GM21528 (cell line): ENCODE results near the gene HCFC1.
"Not testable (repeated sequence)": the region's sequence is repeated elsewhere in the genome, so short reads cannot be mapped to it uniquely, and the experiment has no call there.

Source experiments
- ATAC-seq: cut with Tn5 transposase; IDR thresholded peaks from one replicate; pipeline ENCODE4 v1.9.1; 2021; ENCODE audit warnings: mild to moderate bottlenecking, moderate library complexity; ENCODE audit not compliant: unreplicated experiment, low FRiP score

HCFC1 gene

DNA sequence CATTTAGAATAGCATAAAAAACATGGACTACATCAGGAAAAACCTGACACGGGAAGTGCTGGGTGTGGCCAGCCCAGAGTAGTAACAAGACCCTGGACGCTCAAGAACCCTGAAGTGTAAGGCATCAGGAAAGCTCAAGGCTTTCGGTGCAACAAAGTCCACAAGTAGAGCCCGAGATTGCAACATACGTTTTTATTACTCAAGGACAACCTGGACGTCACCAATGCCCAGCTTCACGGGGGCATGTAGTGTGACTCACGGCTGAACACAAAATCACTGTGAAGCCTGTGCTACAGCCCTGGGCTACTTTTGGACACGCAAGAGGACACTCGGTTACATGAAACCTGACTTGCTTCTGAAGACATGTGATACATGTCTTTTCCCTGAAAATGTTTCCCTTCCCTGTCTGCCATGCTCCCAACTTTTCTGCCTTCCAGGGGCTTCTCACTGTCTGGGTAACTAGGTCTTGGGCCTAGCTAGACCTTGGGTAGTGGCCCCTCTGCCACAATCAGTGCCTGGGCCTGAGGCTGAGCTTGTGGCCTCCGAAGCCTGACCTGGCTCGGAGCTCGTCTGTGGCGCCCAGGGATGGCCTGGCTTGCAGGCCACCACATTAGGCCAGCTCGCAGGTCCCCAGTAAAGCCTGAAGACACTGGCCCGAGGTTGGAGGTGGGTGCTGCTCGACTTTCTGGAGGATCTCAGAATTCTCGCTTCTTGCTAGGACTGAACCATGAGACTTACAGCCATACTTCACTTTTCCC is 38.9 kb upstream of the HCFC1 start:
- no peak for ATAC-seq

DNA sequence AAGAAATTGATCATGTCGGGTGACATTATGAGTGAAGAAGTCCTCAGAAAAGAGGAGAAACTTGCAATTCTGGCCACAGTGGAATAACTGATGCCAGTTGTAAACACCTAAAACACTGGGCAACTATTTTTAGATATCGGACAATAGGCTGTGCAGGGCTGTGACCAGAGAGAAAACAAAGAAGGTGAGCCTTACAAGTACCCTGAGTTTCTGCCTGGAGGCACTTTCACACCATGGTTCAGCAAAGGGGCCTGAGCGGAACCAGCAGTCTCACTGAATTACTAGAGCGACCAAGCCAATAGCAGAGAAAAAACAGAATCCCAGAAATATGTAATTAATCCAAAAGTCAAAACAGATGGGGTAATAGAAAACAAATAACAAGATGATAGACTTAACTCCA is 36.9 kb upstream of the HCFC1 start:
- ATAC-seq: no peak

DNA sequence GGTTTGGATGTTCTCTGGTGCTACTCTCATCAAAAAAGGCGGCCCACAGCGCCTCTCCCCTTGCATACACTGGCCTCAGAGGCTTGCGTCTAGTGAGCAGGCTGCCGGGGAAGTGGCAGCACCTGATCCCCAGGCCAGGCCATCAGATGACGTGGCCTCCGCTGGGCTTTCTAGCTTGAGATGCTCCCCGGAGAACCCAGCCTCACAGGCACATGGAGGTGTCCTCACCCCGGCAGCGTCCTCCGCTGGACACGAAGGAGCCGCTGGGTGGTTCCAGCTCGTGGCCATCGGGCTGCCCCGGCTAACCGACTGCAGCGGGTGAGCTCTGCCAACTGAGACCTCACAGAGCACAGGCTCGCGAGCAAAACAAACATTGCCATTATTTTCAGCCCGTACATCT is 35.3 kb upstream of the HCFC1 start:
- no peak for ATAC-seq

DNA sequence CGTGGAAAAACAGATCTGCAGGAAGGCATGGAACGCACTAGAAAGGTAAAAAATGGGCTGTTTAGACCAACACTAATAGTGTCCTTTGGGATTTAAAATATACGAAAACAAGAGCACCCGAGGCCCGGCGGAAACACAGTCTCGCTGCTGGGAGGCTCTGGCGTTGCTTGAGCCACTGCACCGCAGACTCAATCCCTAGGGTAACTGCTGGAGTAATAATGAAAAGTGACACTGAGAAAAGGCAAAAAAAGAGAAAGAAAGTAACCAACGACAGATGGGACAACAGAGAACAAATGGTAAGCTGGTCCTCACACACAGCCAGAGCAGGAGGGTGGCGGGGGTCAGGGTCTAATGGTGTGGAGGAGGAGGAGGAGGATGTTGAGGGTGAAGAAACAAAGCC is 32.7 kb upstream of the HCFC1 start:
- no peak for ATAC-seq

DNA sequence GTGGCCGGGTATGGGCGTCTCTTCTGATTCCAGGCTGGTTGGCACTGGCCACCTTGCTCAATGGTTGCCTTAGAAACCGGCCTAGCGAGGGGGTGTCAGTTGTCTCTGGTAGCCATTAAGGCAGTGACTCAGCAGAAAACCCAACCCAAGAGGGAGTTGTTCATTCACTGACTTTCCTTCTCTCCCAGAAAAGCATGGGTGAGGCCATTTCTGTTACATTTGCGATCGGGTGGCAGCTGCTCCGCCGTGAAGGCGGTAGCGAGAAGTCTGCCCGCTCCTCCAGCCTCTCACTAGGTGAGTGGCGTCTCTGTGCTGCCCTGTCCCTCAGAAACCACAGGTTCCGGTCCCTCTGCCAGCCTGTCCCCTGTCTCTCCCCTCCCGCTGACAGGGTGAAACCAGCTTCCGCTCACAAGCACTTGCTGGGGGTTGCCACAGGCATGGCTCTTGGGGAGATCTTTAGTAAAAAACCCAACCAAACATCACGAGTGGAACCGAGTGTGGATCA is 30.6 kb upstream of the HCFC1 start:
- ATAC-seq: no peak

DNA sequence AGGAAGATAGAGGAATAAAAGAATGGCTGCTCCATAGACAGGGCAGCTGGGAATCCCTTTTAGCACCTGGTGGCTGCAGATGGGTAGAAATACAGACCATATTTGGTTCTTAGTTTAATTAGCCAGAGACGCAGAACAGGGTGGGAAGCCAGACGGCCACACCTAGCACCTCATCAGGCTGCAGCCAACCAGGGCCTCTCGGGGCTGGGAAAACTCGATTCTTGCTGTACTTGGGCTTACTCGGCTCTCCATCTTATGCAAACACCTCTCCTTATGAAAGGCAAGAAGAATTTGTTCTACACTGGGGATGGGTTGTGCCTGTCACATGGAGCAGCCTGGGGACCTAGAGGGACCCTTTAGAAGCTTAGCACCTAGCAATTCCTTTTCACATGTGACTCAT is 28.4 kb upstream of the HCFC1 start:
- ATAC-seq: no peak

DNA sequence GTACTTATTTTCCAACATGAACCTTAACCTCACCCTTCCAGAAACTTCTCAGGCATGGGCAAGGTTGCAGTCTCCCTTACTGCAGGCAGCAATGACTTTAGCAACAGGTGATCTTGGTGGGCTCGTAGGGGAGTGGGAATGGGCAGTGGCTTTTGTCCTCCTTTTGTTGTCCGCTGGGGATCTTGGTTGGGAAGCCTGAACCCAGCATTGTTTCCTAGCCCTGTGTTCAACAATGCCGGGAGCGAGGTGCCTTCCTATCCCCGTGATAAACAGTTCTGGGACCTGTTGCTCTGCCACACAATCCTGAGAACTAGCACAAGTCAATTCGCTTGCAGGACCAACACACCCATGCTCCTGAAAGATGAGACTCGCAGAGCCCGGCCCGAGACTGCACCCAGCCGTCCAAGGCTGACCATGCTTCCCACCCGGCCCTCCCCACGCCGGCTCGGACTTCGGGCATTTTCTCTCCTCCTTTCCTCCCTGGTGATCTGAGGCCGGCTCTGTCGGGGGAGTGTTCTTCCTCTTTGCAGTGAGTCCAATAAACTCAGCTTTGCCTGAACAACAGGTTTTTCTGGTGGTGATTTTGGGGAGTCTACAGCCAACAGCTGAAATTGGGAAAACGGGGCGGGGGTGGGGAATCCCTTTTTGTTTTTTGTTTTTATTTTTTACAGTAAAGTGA is 27.9 kb upstream of the HCFC1 start:
- ATAC-seq: no peak

DNA sequence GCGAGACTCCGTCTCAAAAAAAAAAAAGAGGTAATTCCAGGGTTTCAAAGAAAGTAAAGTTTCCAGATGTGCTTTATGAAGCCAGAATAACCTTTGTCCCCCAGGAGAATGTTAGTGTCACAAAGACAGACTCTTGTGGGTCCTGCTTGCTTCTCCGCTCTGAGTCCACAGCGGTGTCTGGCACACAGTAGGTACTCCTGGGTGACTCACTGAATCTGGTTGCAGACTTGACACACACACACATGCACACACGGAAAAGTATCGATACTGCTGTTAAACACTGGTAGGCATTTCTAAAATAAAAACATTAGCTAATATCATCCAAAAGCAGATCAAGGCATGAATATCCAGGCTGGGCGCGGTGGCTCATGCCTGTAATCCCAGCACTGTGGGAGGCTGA is 23.9 kb upstream of the HCFC1 start:
- ATAC-seq: no peak

DNA sequence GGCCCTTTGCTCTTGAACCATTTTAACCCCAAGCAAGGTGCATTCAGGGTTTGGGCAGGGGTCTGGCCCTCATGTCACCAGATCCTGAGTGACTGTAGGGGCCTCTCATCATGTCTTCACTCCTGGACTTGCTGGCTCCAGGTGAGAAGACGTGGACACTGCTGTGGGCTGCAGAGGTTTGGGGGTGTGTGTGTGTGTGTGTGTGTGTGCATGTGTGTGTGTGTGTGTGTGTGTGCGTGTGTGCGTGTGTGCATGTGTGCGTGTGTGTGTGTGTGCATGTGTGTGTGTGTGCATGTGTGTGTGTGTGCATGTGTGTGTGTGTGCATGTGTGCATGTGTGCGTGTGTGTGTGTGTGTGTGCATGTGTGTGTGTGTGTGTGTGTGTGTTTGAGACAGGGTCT is 22.8 kb upstream of the HCFC1 start:
- ATAC-seq: not testable (repeated sequence)

DNA sequence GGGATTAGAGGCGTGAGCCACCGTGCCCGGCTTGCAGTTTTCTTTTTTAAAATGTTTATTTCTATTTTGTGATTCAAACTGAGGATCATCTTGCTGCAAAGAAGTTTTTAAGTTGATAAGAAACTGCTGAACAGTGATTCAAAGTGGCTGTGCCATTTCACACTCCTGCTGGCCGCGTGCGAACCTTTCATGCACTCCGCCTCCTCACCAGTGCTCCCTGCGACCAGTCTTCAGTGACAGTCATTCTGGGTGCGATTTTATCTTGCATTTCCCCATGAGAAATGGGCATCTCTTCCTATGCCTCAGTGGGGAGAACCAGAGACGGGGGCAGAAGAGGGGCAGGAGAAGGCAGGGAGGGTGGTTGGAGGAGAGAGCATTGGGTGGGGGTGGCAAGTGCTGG is 22.4 kb upstream of the HCFC1 start:
- ATAC-seq: no peak

DNA sequence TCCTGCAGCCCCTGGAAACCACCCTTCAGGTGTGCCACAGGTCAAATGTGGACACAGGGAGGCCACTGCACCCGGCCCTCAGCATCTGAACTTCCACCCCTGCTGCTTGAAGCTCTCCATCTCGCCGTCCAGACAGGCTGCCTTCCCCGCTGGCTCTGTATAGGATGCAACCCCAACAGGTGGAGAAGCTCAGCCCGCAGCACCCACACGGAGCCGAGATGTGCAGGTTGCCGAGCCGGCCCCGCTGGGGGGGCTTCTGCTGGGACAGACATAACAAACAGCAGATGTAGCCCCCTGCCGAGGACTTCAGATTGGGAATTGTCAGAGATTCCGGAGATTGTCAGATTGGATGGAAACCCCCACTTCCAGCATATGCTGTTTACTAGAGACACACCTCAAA is 21.5 kb upstream of the HCFC1 start:
- ATAC-seq: no peak

DNA sequence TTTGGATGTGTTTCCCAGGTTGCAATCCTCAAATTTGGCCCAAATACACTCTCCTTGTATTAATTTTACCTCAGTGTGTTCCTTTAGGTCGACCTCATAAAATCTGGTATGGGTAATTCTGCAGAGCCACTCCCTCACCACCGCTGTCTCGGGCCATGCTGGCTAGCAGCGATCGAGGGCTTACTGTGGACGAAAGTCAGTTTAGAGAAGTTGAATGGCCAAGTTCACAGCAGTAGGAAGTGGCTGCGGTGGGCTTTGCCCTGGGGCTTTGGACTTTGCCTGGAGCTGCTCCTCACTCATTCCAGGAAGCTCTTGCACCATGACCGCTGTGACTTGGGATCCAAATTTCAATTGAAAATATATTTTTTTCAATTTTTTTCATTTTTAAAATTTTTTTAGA is 20.6 kb upstream of the HCFC1 start:
- ATAC-seq: no peak

DNA sequence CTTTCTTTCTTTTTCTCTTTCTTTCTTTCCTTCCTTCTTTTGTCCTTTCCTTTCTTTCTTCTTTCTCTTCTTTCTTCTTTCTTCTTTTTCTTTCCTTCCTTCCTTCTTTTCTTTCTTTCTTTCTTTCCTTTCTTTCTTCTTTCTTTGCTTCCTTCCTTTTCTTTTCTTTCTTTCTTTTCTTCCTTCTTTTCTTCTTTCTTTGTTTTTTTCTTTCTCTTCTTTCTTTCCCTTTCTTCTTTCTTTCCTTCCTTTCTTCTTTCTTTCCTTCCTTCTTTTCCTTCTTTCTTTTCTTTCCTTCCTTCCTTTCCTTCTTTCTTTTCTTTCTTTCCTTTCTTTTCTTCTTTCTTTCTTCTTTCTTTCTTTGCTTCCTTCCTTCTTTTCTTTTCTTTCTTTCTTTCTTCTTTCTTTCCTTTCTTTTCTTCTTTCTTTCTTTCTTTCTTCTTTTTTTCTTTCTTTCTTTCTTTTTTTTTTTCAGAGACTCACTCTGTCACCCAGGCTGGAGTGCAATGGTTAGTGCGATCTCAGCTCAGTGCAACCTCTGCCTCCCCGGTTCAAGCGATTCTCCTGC is 19.5 kb upstream of the HCFC1 start:
- ATAC-seq: no peak

DNA sequence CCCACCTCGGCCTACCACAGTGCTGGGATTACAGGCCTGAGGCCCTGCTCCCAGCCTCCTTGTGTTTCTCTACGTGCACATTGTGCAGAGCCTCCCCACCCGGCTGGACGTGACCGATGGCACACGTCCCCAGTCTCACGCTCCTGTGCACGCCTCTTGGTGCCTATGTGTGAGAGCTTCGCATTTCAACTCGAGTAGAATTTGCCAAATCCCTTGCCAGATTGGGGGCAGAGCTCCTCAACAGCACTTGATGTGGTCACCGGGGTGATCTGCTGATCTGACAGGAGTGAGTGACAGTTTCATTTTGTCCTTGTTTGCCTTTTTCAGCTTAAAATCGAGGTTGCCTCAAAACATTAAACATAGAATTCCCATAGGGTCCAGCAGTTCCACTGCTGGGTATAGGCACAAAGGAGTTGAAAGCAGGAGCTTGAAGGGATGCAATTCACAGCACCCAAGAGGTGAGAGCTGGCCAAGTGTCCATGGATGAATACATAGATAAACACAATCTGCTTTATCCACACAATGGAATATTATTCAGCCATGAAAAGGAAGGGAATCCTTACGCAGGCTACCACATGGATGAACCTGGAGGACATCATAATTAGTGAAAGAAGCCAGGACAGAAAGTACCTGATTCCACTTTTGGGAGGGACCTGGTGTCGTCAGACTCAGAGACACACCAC is 18.5 kb upstream of the HCFC1 start:
- ATAC-seq: no peak

DNA sequence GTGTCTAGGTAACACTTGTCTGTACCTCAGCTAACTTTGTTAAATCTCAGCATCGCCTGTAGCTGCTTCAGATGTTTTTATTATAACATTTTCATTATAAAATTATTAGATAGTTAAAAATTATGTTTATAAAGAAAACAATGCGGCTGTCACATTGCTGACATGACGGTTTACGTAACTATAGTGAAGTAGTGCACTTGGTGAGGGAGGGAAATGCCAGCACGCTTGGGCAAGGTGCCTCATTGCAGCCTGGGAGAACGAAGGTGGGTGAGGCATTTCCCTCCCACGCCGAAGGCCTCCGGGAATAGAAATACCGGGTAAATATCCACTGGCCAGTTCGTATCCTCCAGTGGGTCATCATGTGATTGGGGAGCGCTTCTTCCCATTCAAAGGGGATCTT is 16.9 kb upstream of the HCFC1 start:
- ATAC-seq: no peak

DNA sequence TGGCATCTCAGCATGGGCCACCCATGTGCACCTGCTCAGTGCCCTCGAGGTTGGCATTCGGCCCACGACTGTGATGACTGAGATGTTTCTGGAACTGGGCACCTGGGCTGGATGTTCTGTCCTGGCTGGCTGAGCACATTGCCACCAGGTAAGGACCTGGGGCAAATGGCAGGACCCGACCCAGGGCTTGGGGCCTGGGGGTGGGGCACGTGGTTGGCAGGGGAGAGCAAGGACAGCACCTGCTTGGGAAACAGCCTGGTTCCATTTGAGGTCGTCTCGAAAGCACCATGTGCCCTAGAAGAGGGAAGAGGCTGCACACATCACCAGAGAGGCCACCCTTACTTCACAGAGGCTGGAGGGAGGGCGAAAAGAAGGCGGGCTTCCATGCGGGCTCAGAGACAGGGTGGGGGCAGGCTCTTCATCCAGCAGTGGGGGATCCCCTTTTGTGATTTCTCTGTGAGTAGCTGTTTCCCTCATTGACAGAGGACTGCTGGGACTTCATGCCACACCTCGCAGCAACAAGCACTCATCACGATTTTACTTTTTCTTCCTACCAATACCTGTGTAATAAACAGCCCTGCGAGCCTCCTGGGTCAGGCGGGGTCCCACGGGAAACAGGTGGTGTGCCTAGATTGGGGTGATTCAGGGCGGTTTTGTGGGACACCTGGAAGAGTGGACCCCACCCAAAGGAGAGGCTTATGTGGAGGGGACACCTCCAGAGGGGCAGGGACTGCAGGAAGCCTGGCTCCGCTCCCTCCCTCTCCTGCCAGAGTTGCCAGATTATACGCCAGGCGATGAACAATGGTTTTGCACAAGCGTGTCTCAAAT is 12.9 kb upstream of the HCFC1 start:
- ATAC-seq: no peak

DNA sequence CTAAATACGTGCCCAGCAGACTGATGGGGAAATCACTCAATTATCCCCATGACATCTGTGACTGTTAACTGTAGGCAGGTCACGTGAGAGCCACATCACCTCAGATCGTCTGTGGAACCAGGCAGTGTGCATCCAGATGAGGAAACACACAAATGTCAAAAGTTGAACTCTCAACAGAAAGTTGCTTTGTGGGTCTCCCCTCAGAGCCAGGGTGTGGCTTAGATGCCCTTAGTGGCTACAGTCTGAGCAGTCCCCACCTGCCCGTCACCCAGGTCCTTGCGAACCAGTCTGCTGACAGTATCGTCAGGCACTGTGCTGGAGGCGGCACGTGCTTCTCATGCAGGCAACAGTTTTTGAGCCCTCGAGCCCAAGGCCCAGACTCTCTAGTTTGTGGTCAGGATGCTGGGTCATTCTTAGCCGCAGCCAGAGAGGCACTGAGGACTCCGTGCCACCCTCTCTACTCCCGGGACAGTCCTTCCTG is 11.7 kb upstream of the HCFC1 start:
- ATAC-seq: no peak

DNA sequence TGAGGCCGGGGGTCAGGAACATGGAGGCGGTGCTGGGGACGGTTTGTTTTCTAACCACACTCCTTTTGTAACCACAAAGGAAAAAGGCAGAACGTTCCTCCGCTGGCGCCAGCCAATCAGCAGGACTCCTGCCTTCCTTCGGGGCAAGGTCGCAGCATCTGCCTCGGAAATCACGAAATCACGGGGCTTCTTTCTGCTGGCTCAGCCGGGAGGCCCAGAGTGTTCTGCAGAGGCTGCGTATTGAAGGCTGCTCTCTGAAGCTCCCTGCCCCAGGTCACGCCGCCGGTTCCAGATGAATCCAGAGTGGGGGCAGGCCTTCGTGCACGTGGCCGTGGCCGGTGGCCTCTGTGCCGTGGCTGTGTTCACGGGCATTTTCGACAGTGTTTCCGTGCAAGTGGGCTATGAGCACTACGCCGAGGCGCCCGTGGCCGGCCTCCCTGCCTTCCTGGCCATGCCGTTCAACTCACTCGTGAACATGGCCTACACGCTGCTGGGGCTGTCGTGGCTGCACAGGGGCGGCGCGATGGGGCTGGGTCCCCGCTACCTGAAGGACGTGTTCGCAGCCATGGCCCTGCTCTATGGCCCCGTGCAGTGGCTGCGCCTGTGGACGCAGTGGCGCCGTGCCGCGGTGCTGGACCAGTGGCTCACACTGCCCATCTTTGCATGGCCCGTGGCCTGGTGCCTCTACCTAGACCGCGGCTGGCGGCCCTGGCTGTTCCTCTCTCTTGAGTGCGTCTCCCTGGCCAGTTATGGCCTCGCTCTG is 10.3 kb upstream of the HCFC1 start:
- no peak for ATAC-seq

DNA sequence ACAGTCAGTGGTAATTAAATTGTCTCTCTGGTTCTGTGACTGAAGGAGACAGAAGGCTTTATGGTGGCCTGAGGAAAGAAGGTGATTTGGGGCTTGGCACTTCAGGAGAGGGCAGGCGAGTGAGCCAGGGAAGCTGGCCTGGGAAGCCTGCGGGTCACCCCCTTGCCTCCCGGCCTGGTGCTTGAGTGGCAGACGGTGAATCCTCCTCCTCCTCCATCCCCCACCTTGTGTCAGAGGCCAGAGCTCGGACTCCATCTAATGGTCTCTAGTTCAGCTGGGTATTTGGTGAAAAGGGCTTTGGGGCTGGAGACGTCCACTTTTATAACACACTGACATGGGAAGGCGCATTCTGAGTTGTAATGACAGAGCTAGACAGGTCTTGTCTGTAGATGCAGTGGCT is 9.6 kb upstream of the HCFC1 start:
- no peak for ATAC-seq

DNA sequence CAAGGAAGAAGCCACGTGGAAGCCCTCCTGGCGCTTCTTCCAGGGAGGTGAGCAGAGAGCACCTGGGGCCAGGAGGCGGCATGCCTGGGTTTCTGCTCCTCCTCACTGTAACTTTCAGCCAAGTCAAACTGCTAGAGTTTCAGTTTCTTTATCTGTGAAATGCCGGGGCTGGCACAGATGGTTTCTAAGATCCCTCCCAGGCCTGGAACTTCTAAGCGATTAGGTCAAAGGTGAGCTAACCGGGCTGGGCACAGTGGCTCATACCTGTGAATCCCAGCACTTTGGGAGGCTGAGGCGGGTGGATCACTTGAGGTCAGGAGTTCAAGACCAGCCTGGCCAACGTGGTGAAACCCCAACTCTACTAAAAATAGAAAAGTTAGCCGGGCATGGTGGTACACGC is 8.8 kb upstream of the HCFC1 start:
- ATAC-seq: not testable (repeated sequence)
